GM12872 (cell line): ENCODE data around the gene DTWD2.

Experiments
- TF ChIP-seq, protein P1 (sequence below): IDR thresholded peaks from 3 replicates; pipeline ENCODE4 v1.5.1; 2011; ENCODE audit warnings: low read depth, mild to moderate bottlenecking, low read length, moderate library complexity; ENCODE audit not compliant: insufficient read depth

Gene DTWD2

DNA sequence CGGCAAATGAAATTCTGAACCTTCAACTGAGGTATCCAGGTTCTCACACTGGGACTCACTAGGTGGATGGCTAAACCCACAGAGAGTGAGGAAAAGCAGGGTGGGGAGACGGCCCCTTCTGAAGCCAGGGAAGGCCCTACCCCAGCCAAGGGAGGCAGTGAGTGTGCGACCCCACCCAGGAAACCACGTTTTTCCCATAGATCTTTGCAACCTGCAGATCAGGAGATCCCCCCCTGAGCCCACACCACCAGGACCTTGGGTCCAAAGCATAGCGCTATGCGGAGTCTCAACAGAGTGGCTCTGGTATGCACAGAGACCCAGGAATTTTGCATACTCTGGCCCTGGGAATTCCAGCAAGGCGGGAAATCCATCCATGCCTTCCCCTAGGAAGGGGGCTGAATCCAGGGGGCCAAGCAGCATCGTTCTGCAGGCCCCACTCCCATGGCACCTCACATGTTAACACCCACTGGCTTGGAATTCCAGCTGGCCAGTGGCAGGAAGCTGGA is 19.9 kb downstream of the DTWD2 start:
- TF ChIP-seq, protein P1, sequence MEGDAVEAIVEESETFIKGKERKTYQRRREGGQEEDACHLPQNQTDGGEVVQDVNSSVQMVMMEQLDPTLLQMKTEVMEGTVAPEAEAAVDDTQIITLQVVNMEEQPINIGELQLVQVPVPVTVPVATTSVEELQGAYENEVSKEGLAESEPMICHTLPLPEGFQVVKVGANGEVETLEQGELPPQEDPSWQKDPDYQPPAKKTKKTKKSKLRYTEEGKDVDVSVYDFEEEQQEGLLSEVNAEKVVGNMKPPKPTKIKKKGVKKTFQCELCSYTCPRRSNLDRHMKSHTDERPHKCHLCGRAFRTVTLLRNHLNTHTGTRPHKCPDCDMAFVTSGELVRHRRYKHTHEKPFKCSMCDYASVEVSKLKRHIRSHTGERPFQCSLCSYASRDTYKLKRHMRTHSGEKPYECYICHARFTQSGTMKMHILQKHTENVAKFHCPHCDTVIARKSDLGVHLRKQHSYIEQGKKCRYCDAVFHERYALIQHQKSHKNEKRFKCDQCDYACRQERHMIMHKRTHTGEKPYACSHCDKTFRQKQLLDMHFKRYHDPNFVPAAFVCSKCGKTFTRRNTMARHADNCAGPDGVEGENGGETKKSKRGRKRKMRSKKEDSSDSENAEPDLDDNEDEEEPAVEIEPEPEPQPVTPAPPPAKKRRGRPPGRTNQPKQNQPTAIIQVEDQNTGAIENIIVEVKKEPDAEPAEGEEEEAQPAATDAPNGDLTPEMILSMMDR = no peak

DNA sequence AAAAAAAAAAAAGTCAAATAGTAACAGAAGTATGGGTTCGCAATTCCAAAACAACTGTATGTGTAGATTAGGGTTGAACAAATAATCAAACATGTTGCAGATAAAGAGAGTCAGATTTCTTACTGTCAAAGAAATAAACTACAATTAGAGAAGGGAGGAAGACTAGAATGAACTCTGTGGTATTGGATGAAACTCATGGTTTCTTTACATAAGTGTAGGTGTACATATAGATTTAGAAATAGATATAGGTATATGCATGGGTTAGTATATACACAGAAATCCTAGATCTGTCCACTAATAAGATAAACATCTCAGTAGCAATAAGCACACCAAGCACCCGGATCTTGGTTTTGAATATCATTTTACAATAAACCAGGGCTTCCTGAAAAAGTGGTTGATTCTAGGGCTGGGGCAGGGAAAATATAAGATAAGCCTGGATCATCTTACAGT is 21.3 kb downstream of the DTWD2 start:
- TF ChIP-seq, protein P1 = no peak

DNA sequence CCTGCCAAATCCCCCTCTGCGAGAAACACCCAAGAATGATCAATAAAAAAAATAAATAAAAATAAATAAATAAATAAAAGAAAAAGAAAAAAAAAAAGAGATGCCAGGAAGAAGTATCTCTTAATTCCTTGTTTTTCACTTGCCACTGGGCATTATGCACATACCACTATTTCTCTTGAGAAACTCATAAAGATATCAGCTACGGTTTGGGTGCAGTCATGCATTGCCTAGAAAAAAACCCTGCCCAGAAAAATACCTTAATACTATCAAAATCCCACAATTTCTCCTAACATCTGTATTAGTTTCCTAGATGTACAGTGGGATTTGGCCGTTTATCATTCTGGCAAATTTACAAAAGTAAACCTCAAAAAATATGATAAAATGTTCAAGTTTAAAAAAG is 22.5 kb downstream of the DTWD2 start:
- TF ChIP-seq, protein P1 = no peak

DNA sequence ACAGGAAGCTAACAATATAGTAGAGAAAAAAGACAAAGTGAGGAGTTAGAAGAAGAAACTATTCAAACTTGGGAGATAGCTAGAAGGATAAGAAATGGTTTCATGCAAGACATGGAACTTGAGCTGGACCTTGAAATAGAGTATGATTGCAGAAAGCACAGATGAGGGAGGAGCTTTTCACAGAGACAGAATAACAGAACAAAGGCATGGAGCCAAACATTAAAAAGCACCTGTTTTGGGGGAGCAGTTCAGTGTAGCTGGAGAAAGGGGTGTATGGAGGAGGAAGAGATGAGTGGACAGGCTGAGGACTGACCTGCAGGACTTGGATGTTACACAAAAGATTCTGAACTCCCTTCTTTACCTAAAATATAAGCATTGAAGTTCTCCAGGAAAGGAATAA is 25.2 kb downstream of the DTWD2 start:
- TF ChIP-seq, protein P1 = no peak

DNA sequence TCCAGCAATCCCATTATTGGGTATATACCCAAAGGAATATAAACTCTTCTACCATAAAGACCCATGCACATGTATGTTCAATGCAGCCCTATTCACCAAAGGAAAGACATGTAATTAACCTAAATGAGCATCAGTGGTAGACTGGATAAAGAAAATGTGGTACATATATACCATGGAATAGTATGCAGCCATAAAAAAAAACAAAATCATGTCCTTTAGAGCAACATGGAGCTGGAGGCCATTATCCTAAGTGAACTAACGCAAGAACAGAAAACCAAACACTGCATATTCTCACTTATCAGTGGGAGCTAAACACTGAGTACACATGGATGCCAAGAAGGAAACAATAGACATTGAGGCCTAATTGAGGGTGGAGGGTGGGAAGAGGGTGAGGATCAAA is 27.8 kb downstream of the DTWD2 start:
- TF ChIP-seq, protein P1 = no peak

DNA sequence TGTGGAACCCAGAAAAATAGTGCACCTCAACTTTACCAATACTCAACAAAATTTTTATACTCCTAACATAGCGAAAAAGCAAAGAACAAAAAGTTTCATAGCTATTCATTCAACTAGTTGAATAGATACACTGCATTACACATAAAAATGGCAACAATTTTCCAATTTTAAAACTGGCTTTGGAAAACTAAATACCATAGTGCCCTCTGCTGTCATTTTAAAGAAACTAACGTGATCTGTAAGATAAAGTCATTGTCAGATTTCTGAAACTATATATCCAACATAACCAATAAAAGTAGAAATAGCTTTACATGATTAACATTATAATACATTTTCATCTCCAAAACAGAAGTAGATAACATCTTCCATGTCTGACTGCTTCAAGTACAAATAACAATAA is 31.6 kb downstream of the DTWD2 start:
- TF ChIP-seq, protein P1 = 0 out of 3 replicates have a peak, but pooled peaks have one; percentile 16

DNA sequence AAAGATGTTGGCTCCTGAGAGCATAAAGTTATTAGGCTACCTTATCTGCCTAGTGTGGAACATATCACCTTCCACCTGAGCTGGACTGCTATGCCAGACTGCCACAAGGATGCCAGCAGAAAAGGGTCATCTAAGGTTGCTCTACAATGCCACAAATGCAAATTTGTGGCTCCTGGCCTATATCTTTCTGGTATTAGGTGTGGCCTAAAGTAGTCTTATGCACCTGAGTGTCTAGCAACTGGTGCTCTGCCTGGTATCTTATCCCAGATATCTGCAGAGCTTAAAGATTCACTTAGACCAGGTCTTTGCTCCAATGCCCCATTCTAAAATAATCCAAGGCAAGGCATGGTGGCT is 34.7 kb downstream of the DTWD2 start:
- TF ChIP-seq, protein P1 = no peak
